NT2/D1 (cell line): Measurements from ENCODE around the gene ACTG2.
"Not testable (repeated sequence)": the region's sequence is repeated elsewhere in the genome, so short reads cannot be mapped to it uniquely, and the experiment has no call there.

Experiments used
- DNase-seq: peaks from one replicate; pipeline ENCODE4 v3.0.0-alpha.2; 2011; ENCODE audit warnings: low read depth, low spot score
- H3K27me3 ChIP-seq: 2 replicates; pipeline ENCODE4 v1.6.0; 2011; ENCODE audit warnings: mild to moderate bottlenecking; ENCODE audit not compliant: insufficient read length, insufficient read depth
- H3K36me3 ChIP-seq: 2 replicates; pipeline ENCODE4 v1.6.1; 2011; ENCODE audit warnings: mild to moderate bottlenecking, low read length, mixed read lengths; ENCODE audit not compliant: insufficient read depth, insufficient read length
- H3K4me1 ChIP-seq: 2 replicates; pipeline ENCODE4 v1.5.1; 2011; ENCODE audit not compliant: insufficient read depth, insufficient read length
- H3K4me3 ChIP-seq: 2 replicates; pipeline ENCODE4 v1.5.1; 2011; ENCODE audit warnings: low read depth; ENCODE audit not compliant: insufficient read length
- H3K9ac ChIP-seq: 2 replicates; pipeline ENCODE4 v1.6.0; 2011; ENCODE audit warnings: low read depth; ENCODE audit not compliant: insufficient read length
- H3K9me3 ChIP-seq: 2 replicates; pipeline ENCODE4 v1.5.1; 2011; ENCODE audit warnings: mild to moderate bottlenecking, low read length; ENCODE audit not compliant: insufficient read depth
- SUZ12 ChIP-seq: IDR thresholded peaks from 2 replicates; pipeline ENCODE4 v1.6.1; 2011; ENCODE audit not compliant: insufficient read length, insufficient read depth; ENCODE audit errors: extremely low read depth
- YY1 ChIP-seq: IDR thresholded peaks from 2 replicates; pipeline ENCODE4 v1.6.1; 2011; ENCODE audit not compliant: insufficient read length, insufficient read depth
- ZNF274 ChIP-seq: IDR thresholded peaks from 2 replicates; pipeline ENCODE4 v1.6.1; 2011; ENCODE audit warnings: mild to moderate bottlenecking, low read depth, low read length

Gene ACTG2

DNA sequence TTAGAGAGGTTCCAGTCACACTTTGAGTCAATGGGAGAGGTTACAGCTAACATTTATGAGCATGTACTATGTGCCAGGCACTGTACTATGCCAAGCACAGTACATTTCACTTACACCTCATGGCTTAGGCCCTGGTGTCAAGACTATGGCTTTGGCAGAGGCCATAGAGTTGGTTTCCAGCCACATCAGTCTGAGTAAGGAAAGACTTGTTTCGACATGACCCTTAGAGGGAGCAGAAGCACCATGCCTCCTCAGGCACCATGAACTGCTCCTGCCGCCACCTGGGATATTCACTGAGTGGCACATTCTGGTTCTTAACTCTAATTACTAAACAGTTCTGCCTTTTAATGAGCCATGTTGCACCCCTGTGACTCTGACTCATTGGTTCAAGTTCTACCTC, 46.6 kb downstream of the ACTG2 start:
- Histone ChIP-seq H3K9ac (no peak overlapping the region), H3K4me1 (no peaks in the 10 kb centered on the region), H3K36me3 (peaks cover 50% of the 10 kb centered on the region), H3K4me3 (no peak overlapping the region), H3K9me3 (no peaks in the 10 kb centered on the region), H3K27me3 (no peaks in the 10 kb centered on the region)
- TF ChIP-seq SUZ12 = no peak
- TF ChIP-seq ZNF274 = no peak
- TF ChIP-seq YY1 = no peak
- no peak for DNase-seq

DNA sequence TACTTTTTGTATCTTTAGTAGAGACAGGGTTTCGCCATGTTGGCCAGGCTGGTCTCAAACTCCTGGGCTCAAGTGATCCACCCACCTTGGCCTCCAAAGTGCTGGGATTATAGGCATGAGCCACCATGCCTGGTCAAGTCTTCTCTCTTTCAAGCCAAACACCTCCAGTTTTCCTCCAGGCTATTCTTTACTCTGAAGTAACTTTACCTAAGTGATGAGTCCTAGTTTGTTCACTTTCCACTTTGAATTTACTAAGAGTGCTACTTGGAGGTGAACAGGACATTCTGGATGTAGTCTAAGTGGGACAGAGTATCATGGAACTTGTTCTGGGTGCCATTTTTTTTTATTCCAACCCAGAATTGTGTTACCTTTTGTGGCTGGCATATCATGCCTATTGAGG, 47.3 kb downstream of the ACTG2 start:
- H3K4me3 ChIP-seq, H3K4me1 ChIP-seq, H3K9me3 ChIP-seq, H3K9ac ChIP-seq, DNase-seq, H3K27me3 ChIP-seq: not testable (repeated sequence)
- peaks cover 52% of the 10 kb centered on the region for H3K36me3 ChIP-seq

DNA sequence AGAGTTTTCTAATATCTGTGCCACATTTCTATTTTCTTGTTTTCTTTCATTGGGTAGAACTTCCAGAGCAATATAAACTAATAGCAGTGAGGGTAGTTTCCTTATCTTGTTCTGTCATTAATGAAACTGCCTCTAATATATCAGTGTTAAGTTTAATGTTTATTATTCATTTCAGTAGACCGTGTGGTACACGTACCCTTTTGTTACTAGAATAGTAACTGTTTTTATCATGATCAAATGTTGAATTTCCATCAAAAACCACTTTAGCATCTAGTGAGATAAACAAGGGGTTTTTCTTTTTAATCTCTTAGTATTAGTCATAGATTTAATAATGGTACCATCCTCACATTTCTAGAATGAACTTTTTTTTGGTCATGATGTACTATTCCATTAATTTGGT, 49.9 kb downstream of the ACTG2 start:
- Histone ChIP-seq H3K9ac (no peak overlapping the region), H3K36me3 (peaks cover 45% of the 10 kb centered on the region), H3K27me3 (no peaks in the 10 kb centered on the region), H3K9me3 (no peaks in the 10 kb centered on the region), H3K4me3 (no peak overlapping the region), H3K4me1 (no peaks in the 10 kb centered on the region)
- DNase-seq = no peak
- TF ChIP-seq YY1 (no peak), SUZ12 (no peak)

GRCh38 chr2:73944714-73945113, 51.9 kb downstream of the ACTG2 start:
- Histone ChIP-seq H3K9me3 (no peaks in the 10 kb centered on the region), H3K4me3 (no peak overlapping the region), H3K9ac (no peak overlapping the region), H3K36me3 (peaks cover 53% of the 10 kb centered on the region), H3K27me3 (no peaks in the 10 kb centered on the region), H3K4me1 (no peaks in the 10 kb centered on the region)
- no peak for DNase-seq
- no peak for TF ChIP-seq YY1
- TF ChIP-seq SUZ12 = no peak
- TF ChIP-seq ZNF274 = no peak

DNA sequence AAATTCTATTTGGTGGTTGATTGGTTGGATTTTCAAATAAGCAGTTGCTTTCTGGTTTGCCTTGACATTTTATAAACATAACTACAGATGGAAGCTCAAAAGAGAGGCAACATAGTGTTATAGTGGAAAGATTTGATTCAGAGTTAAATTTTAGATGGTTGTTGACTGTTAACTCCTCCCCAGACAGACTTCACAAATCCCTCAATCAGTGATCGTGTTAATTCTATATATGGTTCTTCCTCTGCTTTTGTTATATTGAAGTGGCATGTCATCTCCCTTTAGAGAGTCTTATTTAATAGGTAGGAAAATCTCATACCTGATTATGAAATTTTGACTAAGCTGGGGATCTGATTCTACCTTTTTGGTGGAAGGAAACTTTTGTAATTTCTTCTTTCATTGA, 53.4 kb downstream of the ACTG2 start:
- H3K36me3 ChIP-seq = peaks cover 62% of the 10 kb centered on the region
- TF ChIP-seq YY1 = no peak
- no peak for TF ChIP-seq ZNF274
- no peak for TF ChIP-seq SUZ12

GRCh38 chr2:73946666-73947065, 53.9 kb downstream of the ACTG2 start:
- H3K9ac ChIP-seq = no peak overlapping the region
- TF ChIP-seq YY1 = no peak
- no peak for TF ChIP-seq ZNF274
- no peak for TF ChIP-seq SUZ12
- no peak for DNase-seq
- peaks cover 66% of the 10 kb centered on the region for H3K36me3 ChIP-seq
- H3K4me3 ChIP-seq = no peak overlapping the region
- H3K27me3 ChIP-seq = no peaks in the 10 kb centered on the region
- no peaks in the 10 kb centered on the region for H3K4me1 ChIP-seq
- no peaks in the 10 kb centered on the region for H3K9me3 ChIP-seq

More for the DNA sequence above, 53.4 kb downstream of the ACTG2 start:
- Histone ChIP-seq H3K9me3 (no peaks in the 10 kb centered on the region), H3K4me3 (no peak overlapping the region), H3K4me1 (no peaks in the 10 kb centered on the region), H3K9ac (no peak overlapping the region), H3K27me3 (no peaks in the 10 kb centered on the region)
- no peak for DNase-seq

DNA sequence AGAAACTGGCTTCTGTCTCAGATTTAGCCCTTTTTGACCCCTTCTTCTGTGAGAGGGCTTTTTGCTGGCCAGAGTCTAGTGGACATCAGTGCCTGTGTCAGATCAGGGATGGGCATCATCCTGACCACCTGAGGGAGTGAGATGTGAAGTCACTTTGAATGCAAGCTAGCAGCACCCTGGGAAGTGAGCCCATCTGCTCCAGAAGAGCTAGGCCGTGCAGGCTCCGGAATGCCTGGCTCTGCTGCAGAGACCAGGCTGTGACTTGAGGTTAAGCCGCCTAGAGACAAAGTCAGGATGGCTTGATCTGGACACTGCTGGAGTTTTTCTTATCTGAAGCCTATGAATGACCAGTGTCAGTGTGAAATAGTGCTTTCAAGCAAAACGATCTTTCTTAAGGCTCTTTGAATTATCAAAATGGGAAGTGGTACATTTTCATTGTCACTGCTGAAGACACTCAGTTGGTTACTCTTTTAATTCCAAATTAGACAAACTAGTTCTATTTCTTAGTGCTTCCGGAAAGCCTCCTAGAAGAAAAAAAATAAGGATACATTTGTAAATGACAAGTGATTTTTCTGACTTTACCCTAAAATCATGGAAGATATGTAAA, 54.7 kb downstream of the ACTG2 start:
- no peak for DNase-seq
- TF ChIP-seq ZNF274 = no peak
- no peak for TF ChIP-seq YY1
- no peak for TF ChIP-seq SUZ12
- Histone ChIP-seq H3K27me3 (no peaks in the 10 kb centered on the region), H3K9me3 (no peaks in the 10 kb centered on the region), H3K9ac (no peak overlapping the region), H3K4me3 (no peak overlapping the region), H3K36me3 (peaks cover 74% of the 10 kb centered on the region), H3K4me1 (no peaks in the 10 kb centered on the region)

- no peak for DNase-seq
- H3K9ac ChIP-seq = no peak overlapping the region
- H3K4me3 ChIP-seq = no peak overlapping the region
- H3K4me1 ChIP-seq = no peaks in the 10 kb centered on the region
- no peaks in the 10 kb centered on the region for H3K27me3 ChIP-seq
- no peak for TF ChIP-seq ZNF274
- TF ChIP-seq SUZ12 = no peak
- TF ChIP-seq YY1 = no peak
- H3K36me3 ChIP-seq = peaks cover 77% of the 10 kb centered on the region
- H3K9me3 ChIP-seq = no peaks in the 10 kb centered on the region
Measured at GRCh38 chr2:73949802-73950201, 57.0 kb downstream of the ACTG2 start.
